Measurements from ENCODE around the gene MKI67.

Gene MKI67

GRCh38 chr10:128121750-128122412, 4.3 kb downstream of the MKI67 start:
- Histone ChIP-seq H3K27me3 (replicated peaks) (no peaks in the 10 kb centered on the region), H3K4me3 (ENCODE audit: low read depth, low read length) (no peak overlapping the region), H3K27ac (no peak overlapping the region), H3K36me3 (replicated peaks) (no peaks in the 10 kb centered on the region)
- DNase-seq: no peak
- TF ChIP-seq CTCF (IDR thresholded peaks at IDR 0.05; ENCODE audit: low read depth, low read length, missing control alignments): no peak
- in situ Hi-C loops (cut with HindIII; ENCODE audit: low pct_ligation_motif_present, low sequenced_read_pairs): no loop called here

GRCh38 chr10:128116851-128117615, 9.2 kb downstream of the MKI67 start:
- Histone ChIP-seq H3K36me3 (replicated peaks) (peaks cover 4% of the 10 kb centered on the region), H3K27me3 (replicated peaks) (no peaks in the 10 kb centered on the region), H3K4me3 (ENCODE audit: low read depth, low read length) (no peak overlapping the region), H3K27ac (no peak overlapping the region)
- no peak for DNase-seq
- peak; percentile 54 for TF ChIP-seq CTCF (IDR thresholded peaks at IDR 0.05; ENCODE audit: low read depth, low read length, missing control alignments)
- in situ Hi-C loops (cut with HindIII; ENCODE audit: low pct_ligation_motif_present, low sequenced_read_pairs): no loop called here

GRCh38 chr10:128116187-128116586, 10.0 kb downstream of the MKI67 start:
- Histone ChIP-seq H3K27me3 (replicated peaks) (no peaks in the 10 kb centered on the region), H3K27ac (no peak overlapping the region), H3K36me3 (replicated peaks) (peaks cover 4% of the 10 kb centered on the region), H3K4me3 (ENCODE audit: low read depth, low read length) (no peak overlapping the region)
- DNase-seq: no peak
- no peak for TF ChIP-seq CTCF (IDR thresholded peaks at IDR 0.05; ENCODE audit: low read depth, low read length, missing control alignments)
- in situ Hi-C loops (cut with HindIII; ENCODE audit: low pct_ligation_motif_present, low sequenced_read_pairs): no loop called here

- DNase-seq: no peak
These were observed 10.9 kb downstream of the MKI67 start for GRCh38 chr10:128115356-128115755.

GRCh38 chr10:128114901-128115300, 11.3 kb downstream of the MKI67 start:
- Histone ChIP-seq H3K36me3 (replicated peaks) (peaks cover 4% of the 10 kb centered on the region), H3K27me3 (replicated peaks) (no peaks in the 10 kb centered on the region), H3K27ac (no peak overlapping the region), H3K4me3 (ENCODE audit: low read depth, low read length) (no peak overlapping the region)
- in situ Hi-C loops (cut with HindIII; ENCODE audit: low pct_ligation_motif_present, low sequenced_read_pairs): no loop called here
- DNase-seq: no peak
- TF ChIP-seq CTCF (IDR thresholded peaks at IDR 0.05; ENCODE audit: low read depth, low read length, missing control alignments): no peak

More at GRCh38 chr10:128115356-128115755, 10.9 kb downstream of the MKI67 start:
- Histone ChIP-seq H3K36me3 (replicated peaks) (peaks cover 4% of the 10 kb centered on the region), H3K4me3 (ENCODE audit: low read depth, low read length) (no peak overlapping the region), H3K27ac (no peak overlapping the region), H3K27me3 (replicated peaks) (no peaks in the 10 kb centered on the region)
- no peak for TF ChIP-seq CTCF (IDR thresholded peaks at IDR 0.05; ENCODE audit: low read depth, low read length, missing control alignments)
- in situ Hi-C loops (cut with HindIII; ENCODE audit: low pct_ligation_motif_present, low sequenced_read_pairs): no loop called here
